ENCODE data around the gene GABPB2. TPM values are rescaled to one million over a fixed set of nuclear protein-coding genes. Genes with fewer than 3 reads are reported as not detected.

The GABPB2 gene
- total RNA-seq, 1 experiment from 2014 or later, result 2.0 TPM

DNA sequence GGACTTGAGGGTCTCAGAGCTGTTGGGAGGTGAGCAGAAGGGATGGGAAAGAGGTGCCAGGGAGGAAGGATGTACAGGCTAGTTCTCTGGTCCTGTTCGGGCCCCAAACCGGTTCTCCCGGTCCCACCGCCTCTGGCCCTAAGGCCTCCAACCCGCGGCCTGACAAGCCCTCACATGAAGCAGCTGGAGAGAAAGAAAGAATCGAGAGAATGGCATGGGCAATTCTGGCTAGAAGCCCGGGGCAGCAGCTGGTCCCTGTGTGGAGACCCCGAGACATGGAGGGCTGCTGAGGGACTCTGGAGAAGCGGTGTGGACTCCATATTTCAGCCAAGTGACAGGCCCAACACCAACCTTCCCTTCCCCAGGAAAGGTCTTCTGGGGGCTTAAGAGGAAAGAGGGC lies 11.9 kb upstream of the GABPB2 start:
- ChIA-PET CTCF (interaction anchor here (0.5 to 1.9 kb wide), 6 partner anchors 11 to 73 kb away, joined by 3 to 9 read pairs (median 4); partner anchors contain the start of genes C1orf56, GABPB2 and MINDY1), POLR2A (interaction anchor here (1.2 kb wide), 2 partner anchors 13 to 45 kb away, joined by 3 read pairs; no protein-coding TSS in a partner anchor)
- peak overlapping the region; percentile 86 for H3K27ac Mint-ChIP-seq (ENCODE audit: unreplicated experiment)
- Histone ChIP-seq H3K9me3 (no peaks in the 10 kb centered on the region), H3K4me1 (peaks cover 17% of the 10 kb centered on the region), H3K27me3 (replicated peaks; ENCODE audit: control insufficient read depth, insufficient read depth, low read length) (no peaks in the 10 kb centered on the region), H3K4me3 (ENCODE audit: low read depth, low read length) (peak overlapping the region; percentile 60), H3K36me3 (ENCODE audit: control insufficient read depth, insufficient read depth, low read length) (peaks cover 11% of the 10 kb centered on the region)
- TF ChIP-seq, protein P1, sequence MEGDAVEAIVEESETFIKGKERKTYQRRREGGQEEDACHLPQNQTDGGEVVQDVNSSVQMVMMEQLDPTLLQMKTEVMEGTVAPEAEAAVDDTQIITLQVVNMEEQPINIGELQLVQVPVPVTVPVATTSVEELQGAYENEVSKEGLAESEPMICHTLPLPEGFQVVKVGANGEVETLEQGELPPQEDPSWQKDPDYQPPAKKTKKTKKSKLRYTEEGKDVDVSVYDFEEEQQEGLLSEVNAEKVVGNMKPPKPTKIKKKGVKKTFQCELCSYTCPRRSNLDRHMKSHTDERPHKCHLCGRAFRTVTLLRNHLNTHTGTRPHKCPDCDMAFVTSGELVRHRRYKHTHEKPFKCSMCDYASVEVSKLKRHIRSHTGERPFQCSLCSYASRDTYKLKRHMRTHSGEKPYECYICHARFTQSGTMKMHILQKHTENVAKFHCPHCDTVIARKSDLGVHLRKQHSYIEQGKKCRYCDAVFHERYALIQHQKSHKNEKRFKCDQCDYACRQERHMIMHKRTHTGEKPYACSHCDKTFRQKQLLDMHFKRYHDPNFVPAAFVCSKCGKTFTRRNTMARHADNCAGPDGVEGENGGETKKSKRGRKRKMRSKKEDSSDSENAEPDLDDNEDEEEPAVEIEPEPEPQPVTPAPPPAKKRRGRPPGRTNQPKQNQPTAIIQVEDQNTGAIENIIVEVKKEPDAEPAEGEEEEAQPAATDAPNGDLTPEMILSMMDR (IDR thresholded peaks at IDR 0.05; ENCODE audit: insufficient read depth in 1 of 2, low read depth in 1 of 2, low read length in 1 of 2, severe bottlenecking in 1 of 2, unreplicated experiment in 1 of 2), result no peak
- H3K4me3 Mint-ChIP-seq (ENCODE audit: unreplicated experiment), result peak overlapping the region; percentile 88
- DNase-seq, result peak; percentile 87 to 92
- H3K4me1 Mint-ChIP-seq (ENCODE audit: low read depth, unreplicated experiment), result peaks cover 52% of the 10 kb centered on the region
- H3K9me3 Mint-ChIP-seq (ENCODE audit: unreplicated experiment), result no peaks in the 10 kb centered on the region
- H3K27me3 Mint-ChIP-seq (ENCODE audit: insufficient read depth, unreplicated experiment), result no peaks in the 10 kb centered on the region
- intact Hi-C loops (cut with micrococcal nuclease; ENCODE audit: unreplicated experiment), result loop anchor here (1.0 to 2.0 kb wide), 2 partner anchors 34 to 45 kb away; no protein-coding TSS in a partner anchor
- peaks cover 61% of the 10 kb centered on the region for H3K36me3 Mint-ChIP-seq (ENCODE audit: insufficient read depth, unreplicated experiment)
- BruUV-seq (replicated peaks), result no TSS peak

DNA sequence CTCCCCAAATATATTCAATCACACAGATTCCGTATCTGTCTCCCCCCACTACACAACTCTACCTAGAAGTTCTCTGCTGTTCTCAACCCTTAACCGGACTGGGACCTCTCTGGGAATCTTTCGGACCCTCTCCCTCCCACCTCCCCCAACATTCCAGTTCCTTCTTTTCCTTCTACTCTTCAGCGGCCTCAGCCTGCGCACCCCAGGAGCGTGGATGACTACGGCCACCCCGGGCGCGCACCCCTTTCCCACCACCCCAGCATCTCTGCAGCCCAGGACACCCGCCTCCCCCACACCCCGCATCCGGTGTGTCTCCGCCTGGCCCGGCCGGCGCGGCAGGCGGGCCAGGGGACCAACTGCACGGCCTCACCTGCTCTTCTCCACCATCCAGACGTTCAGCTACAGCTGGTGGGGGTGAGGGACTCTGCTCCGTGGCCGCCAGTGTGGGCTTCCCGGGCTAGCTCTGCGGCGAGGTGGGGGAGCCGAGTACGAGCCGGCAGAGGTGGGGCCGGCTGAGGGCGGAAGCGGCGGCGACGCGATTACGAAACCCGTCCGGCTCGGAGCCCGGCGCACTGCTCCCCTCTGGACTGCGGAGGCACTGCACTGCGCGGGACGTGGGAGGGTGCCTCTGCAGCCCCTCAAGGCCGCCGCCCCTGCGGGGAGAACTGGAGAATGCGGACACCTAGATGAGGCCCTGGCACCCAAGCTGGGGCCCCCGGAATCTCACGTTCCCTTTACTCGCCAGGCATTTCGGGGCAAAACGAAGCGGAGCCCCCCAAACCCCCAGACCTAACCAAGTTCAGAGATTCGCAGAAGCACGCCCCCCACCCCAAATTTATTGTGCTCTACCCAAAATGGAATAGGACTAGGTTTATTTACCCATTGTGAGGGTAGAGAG lies 11.2 kb upstream of the GABPB2 start, which contains the start of gene CDC42SE1:
TSS of gene CDC42SE1 (minus strand) at position 514 of the 898 bp plus-strand sequence. CDS start 3,892 bp downstream, outside the sequence.
- Histone ChIP-seq H3K27me3 (replicated peaks; ENCODE audit: control insufficient read depth, insufficient read depth, low read length) (no peaks in the 10 kb centered on the region), H3K4me1 (peaks cover 17% of the 10 kb centered on the region), H3K9me3 (no peaks in the 10 kb centered on the region), H3K4me3 (ENCODE audit: low read depth, low read length) (peak within 1 kb of the TSS; percentile 60), H3K36me3 (ENCODE audit: control insufficient read depth, insufficient read depth, low read length) (peaks cover 5% of the 10 kb centered on the region)
- Mint-ChIP-seq H3K4me3 (ENCODE audit: unreplicated experiment) (peak within 1 kb of the TSS; percentile 88), H3K4me1 (ENCODE audit: low read depth, unreplicated experiment) (peaks cover 52% of the 10 kb centered on the region), H3K27ac (ENCODE audit: unreplicated experiment) (peak within 1 kb of the TSS; percentile 86), H3K9me3 (ENCODE audit: unreplicated experiment) (no peaks in the 10 kb centered on the region), H3K36me3 (ENCODE audit: insufficient read depth, unreplicated experiment) (peaks cover 54% of the 10 kb centered on the region), H3K27me3 (ENCODE audit: insufficient read depth, unreplicated experiment) (no peaks in the 10 kb centered on the region)
- ChIA-PET CTCF (interaction anchor here (0.6 to 1.9 kb wide), 6 partner anchors 11 to 72 kb away, joined by 3 to 9 read pairs (median 4); partner anchors contain the start of genes C1orf56 and GABPB2), POLR2A (interaction anchor here (1.2 kb wide), 2 partner anchors 12 to 46 kb away, joined by 3 read pairs; no protein-coding TSS in a partner anchor)
- peak; percentile 83 to 87 for DNase-seq
- intact Hi-C loops (cut with micrococcal nuclease; ENCODE audit: unreplicated experiment), result loop anchor here (2.0 kb wide), 1 partner anchor 35 kb away; no protein-coding TSS in a partner anchor
- TF ChIP-seq, protein P1 (IDR thresholded peaks at IDR 0.05; ENCODE audit: insufficient read depth in 1 of 2, low read depth in 1 of 2, low read length in 1 of 2, severe bottlenecking in 1 of 2, unreplicated experiment in 1 of 2), result peak; percentile 82 to 90
- BruUV-seq (replicated peaks), result TSS peak; percentile 69

DNA sequence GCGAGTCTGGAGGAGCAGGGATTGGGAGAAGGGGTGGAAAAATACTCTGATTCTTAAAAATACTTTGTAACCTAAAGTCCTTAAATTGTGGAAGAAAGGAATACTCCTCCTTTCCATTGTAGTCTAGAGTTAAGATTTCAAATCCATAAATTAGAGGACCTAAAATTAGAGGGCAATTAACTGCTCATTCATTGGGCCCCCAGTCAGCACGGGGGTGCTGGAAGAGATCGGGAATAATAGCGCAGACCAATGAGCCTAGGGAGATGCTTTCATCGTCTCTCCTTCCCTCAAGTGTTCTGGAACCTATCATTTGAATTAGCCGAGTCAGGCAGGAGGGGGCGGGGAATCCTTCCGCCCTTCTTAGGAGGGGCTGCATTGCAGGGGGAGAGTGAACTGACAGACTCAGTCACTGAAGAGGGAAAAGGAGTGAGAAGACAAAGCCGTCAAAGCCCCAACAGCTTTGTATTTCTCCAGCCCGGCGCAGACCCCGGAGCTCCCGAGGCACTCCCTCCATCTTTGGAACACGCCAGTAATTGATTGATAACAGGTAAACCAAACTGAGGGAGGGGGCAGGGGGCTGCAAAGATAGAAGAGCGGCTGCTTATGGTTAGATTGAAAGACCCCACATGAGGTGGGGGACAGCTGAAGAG lies 10.4 kb upstream of the GABPB2 start, which contains the start of gene MLLT11:
TSS of gene MLLT11 (plus strand) at position 391 of the 650 bp plus-strand sequence. CDS start 6,828 bp downstream, outside the sequence.
- H3K4me1 ChIP-seq, result peaks cover 17% of the 10 kb centered on the region
- H3K9me3 ChIP-seq, result no peaks in the 10 kb centered on the region
- Mint-ChIP-seq H3K36me3 (ENCODE audit: insufficient read depth, unreplicated experiment) (peaks cover 46% of the 10 kb centered on the region), H3K4me1 (ENCODE audit: low read depth, unreplicated experiment) (peaks cover 49% of the 10 kb centered on the region), H3K27ac (ENCODE audit: unreplicated experiment) (peak within 1 kb of the TSS; percentile 86), H3K4me3 (ENCODE audit: unreplicated experiment) (peak within 1 kb of the TSS; percentile 88), H3K9me3 (ENCODE audit: unreplicated experiment) (no peaks in the 10 kb centered on the region), H3K27me3 (ENCODE audit: insufficient read depth, unreplicated experiment) (no peaks in the 10 kb centered on the region)
- BruUV-seq (replicated peaks), result no TSS peak
- peaks cover 4% of the 10 kb centered on the region for H3K36me3 ChIP-seq (ENCODE audit: control insufficient read depth, insufficient read depth, low read length)
- peak within 1 kb of the TSS; percentile 60 for H3K4me3 ChIP-seq (ENCODE audit: low read depth, low read length)
- DNase-seq, result no peak
- intact Hi-C loops (cut with micrococcal nuclease; ENCODE audit: unreplicated experiment), result no loop called here
- TF ChIP-seq, protein P1 (IDR thresholded peaks at IDR 0.05; ENCODE audit: insufficient read depth in 1 of 2, low read depth in 1 of 2, low read length in 1 of 2, severe bottlenecking in 1 of 2, unreplicated experiment in 1 of 2), result no peak
- POLR2A ChIA-PET, result interaction anchor here (0.6 to 1.2 kb wide), 3 partner anchors 11 to 107 kb away, joined by 3 to 4 read pairs (median 3); no protein-coding TSS in a partner anchor
- no peaks in the 10 kb centered on the region for H3K27me3 ChIP-seq (replicated peaks; ENCODE audit: control insufficient read depth, insufficient read depth, low read length)
- CTCF ChIA-PET, result interaction anchor here (0.6 to 1.4 kb wide), 4 partner anchors 12 to 221 kb away, joined by 3 to 9 read pairs (median 4); partner anchors contain the start of gene C1orf56
